HEK293 (cell line): ENCODE measurements around the gene SVIL.

Experiments
- CTCF ChIA-PET: fragments of 350-600 bp; formaldehyde crosslinking; extraction: SDS; loops from one replicate; lab custom pipeline; 2021; ENCODE audit warnings: antibody characterized with exemption; lab: Yijun Ruan, JAX
- POLR2A ChIA-PET: fragments of 300-600 bp; formaldehyde crosslinking; extraction: SDS; loops from one replicate; lab custom pipeline; 2020; ENCODE audit warnings: antibody characterized with exemption, inconsistent platforms; lab: Yijun Ruan, JAX
- H3K27ac ChIP-seq: fragments of 200-500 bp; sonication (Bioruptor generic); 2 replicates; pipeline ENCODE4 v1.5.1; 2014; ENCODE audit warnings: low read depth, low read length, control low read depth, inconsistent platforms; ENCODE audit errors: extremely low read depth
- H3K36me3 ChIP-seq, 2 experiments: fragments of 200-500 bp in 1 of 2; sonication (Bioruptor generic) in 1 of 2; 1 replicate in 1 of 2; 2 replicates in 1 of 2; pipeline ENCODE4 v1.5.1; 2014 to 2017; ENCODE audit warnings: inconsistent platforms in 2 of 2, low read length in 2 of 2; ENCODE audit not compliant: control insufficient read depth in 2 of 2, insufficient read depth in 1 of 2
- H3K4me1 ChIP-seq: fragments of 200-500 bp; sonication (Bioruptor generic); 2 replicates; pipeline ENCODE4 v1.5.1; 2014; ENCODE audit warnings: mild to moderate bottlenecking, low read length, inconsistent platforms; ENCODE audit not compliant: control insufficient read depth, insufficient read depth
- H3K4me3 ChIP-seq: 2 replicates; pipeline ENCODE4 v1.5.1; 2011; ENCODE audit warnings: low read depth, mild to moderate bottlenecking, control low read depth, low read length, moderate library complexity
- H3K9me3 ChIP-seq: fragments of 200-500 bp; sonication (Bioruptor generic); 2 replicates; pipeline ENCODE4 v1.5.1; 2014; ENCODE audit warnings: low read depth, low read length, inconsistent platforms; ENCODE audit not compliant: control insufficient read depth, insufficient read depth
- BCL11A ChIP-seq: fragments of 450-650 bp; formaldehyde crosslinking; IDR thresholded peaks from 2 replicates; pipeline ENCODE4 v1.5.1; 2016; ENCODE audit warnings: low read depth, missing biosample characterization, missing genetic modification characterization
- GLI4 ChIP-seq: fragments of 450-650 bp; formaldehyde crosslinking; IDR thresholded peaks from 2 replicates; pipeline ENCODE4 v1.5.1; 2016; ENCODE audit warnings: missing biosample characterization, missing genetic modification characterization
- ZBTB17 ChIP-seq: fragments of 450-650 bp; formaldehyde crosslinking; IDR thresholded peaks from 2 replicates; pipeline ENCODE4 v1.5.1; 2016; ENCODE audit warnings: missing biosample characterization, missing genetic modification characterization
- ZFP41 ChIP-seq: fragments of 450-650 bp; formaldehyde crosslinking; IDR thresholded peaks from 2 replicates; pipeline ENCODE4 v1.5.1; 2016; ENCODE audit warnings: missing biosample characterization, missing genetic modification characterization, borderline replicate concordance
- ZIC2 ChIP-seq: fragments of 450-650 bp; formaldehyde crosslinking; IDR thresholded peaks from 2 replicates; pipeline ENCODE4 v1.5.1; 2016; ENCODE audit warnings: missing biosample characterization, missing genetic modification characterization
- ZNF121 ChIP-seq: fragments of 450-650 bp; formaldehyde crosslinking; IDR thresholded peaks from 2 replicates; pipeline ENCODE4 v1.5.1; 2016; ENCODE audit warnings: missing biosample characterization, missing genetic modification characterization
- ZNF133 ChIP-seq: fragments of 450-650 bp; formaldehyde crosslinking; IDR thresholded peaks from 2 replicates; pipeline ENCODE4 v1.5.1; 2016; ENCODE audit warnings: missing biosample characterization, missing genetic modification characterization
- ZNF140 ChIP-seq: fragments of 450-650 bp; formaldehyde crosslinking; IDR thresholded peaks from 2 replicates; pipeline ENCODE4 v1.5.1; 2016; ENCODE audit warnings: missing biosample characterization, missing genetic modification characterization
- ZNF155 ChIP-seq: fragments of 450-650 bp; formaldehyde crosslinking; IDR thresholded peaks from 2 replicates; pipeline ENCODE4 v1.5.1; 2016; ENCODE audit warnings: missing biosample characterization, missing genetic modification characterization
- ZNF23 ChIP-seq: fragments of 450-650 bp; formaldehyde crosslinking; IDR thresholded peaks from 2 replicates; pipeline ENCODE4 v1.5.1; 2016; ENCODE audit warnings: missing biosample characterization, missing genetic modification characterization, borderline replicate concordance
- ZNF248 ChIP-seq: fragments of 450-650 bp; formaldehyde crosslinking; IDR thresholded peaks from 2 replicates; pipeline ENCODE4 v1.5.1; 2017; ENCODE audit warnings: missing biosample characterization, missing genetic modification characterization
- ZNF335 ChIP-seq: fragments of 450-650 bp; formaldehyde crosslinking; conservative IDR thresholded peaks from 2 replicates; pipeline ENCODE4 v1.5.1; 2016; ENCODE audit warnings: missing biosample characterization, missing genetic modification characterization
- ZNF510 ChIP-seq: fragments of 450-650 bp; formaldehyde crosslinking; IDR thresholded peaks from 2 replicates; pipeline ENCODE4 v1.5.1; 2018; ENCODE audit warnings: mild to moderate bottlenecking, missing genetic modification characterization, missing biosample characterization; ENCODE audit not compliant: insufficient replicate concordance
- ZNF549 ChIP-seq: fragments of 450-650 bp; IDR thresholded peaks from 2 replicates; pipeline ENCODE4 v1.5.1; 2018; ENCODE audit warnings: missing biosample characterization, missing genetic modification characterization, mild to moderate bottlenecking, inconsistent platforms, moderate library complexity
- ZNF701 ChIP-seq: fragments of 450-650 bp; formaldehyde crosslinking; IDR thresholded peaks from 2 replicates; pipeline ENCODE4 v1.5.1; 2016; ENCODE audit warnings: missing biosample characterization, missing genetic modification characterization
- ZNF76 ChIP-seq: fragments of 450-650 bp; formaldehyde crosslinking; IDR thresholded peaks from 2 replicates; pipeline ENCODE4; 2016; ENCODE audit warnings: low read depth, missing biosample characterization, missing genetic modification characterization, borderline replicate concordance
- ZNF776 ChIP-seq: fragments of 450-650 bp; formaldehyde crosslinking; IDR thresholded peaks from 2 replicates; pipeline ENCODE4 v1.5.0; 2017; ENCODE audit warnings: missing biosample characterization, missing genetic modification characterization, borderline replicate concordance
- ZNF843 ChIP-seq: fragments of 450-650 bp; formaldehyde crosslinking; IDR thresholded peaks from 2 replicates; pipeline ENCODE4 v1.5.1; 2016; ENCODE audit warnings: missing biosample characterization, missing genetic modification characterization
- TF ChIP-seq, protein P1 (sequence below): fragments of 450-650 bp; formaldehyde crosslinking; IDR thresholded peaks from 2 replicates; pipeline ENCODE4 v1.5.1; 2016; ENCODE audit warnings: missing biosample characterization, missing genetic modification characterization
- TF ChIP-seq, protein P2 (sequence below): fragments of 450-650 bp; formaldehyde crosslinking; IDR thresholded peaks from 2 replicates; pipeline ENCODE4; 2016; ENCODE audit warnings: missing biosample characterization, missing genetic modification characterization
- TF ChIP-seq, protein P3 (sequence below): fragments of 450-650 bp; formaldehyde crosslinking; IDR thresholded peaks from 2 replicates; pipeline ENCODE4 v1.5.1; 2017; ENCODE audit warnings: missing biosample characterization, missing genetic modification characterization
- TF ChIP-seq, protein P4 (sequence below): IDR thresholded peaks from 2 replicates; pipeline ENCODE4 v1.6.1; 2011; ENCODE audit warnings: mild to moderate bottlenecking, low read depth, low read length, borderline replicate concordance
- TF ChIP-seq, protein P5 (sequence below): fragments of 450-650 bp; formaldehyde crosslinking; IDR thresholded peaks from 2 replicates; pipeline ENCODE4 v1.5.1; 2017; ENCODE audit warnings: missing biosample characterization, mild to moderate bottlenecking, missing genetic modification characterization, moderate library complexity
- TF ChIP-seq, protein P6 (sequence below): fragments of 450-650 bp; formaldehyde crosslinking; IDR thresholded peaks from 2 replicates; pipeline ENCODE4 v1.5.1; 2016; ENCODE audit warnings: missing biosample characterization, missing genetic modification characterization

Gene SVIL

DNA sequence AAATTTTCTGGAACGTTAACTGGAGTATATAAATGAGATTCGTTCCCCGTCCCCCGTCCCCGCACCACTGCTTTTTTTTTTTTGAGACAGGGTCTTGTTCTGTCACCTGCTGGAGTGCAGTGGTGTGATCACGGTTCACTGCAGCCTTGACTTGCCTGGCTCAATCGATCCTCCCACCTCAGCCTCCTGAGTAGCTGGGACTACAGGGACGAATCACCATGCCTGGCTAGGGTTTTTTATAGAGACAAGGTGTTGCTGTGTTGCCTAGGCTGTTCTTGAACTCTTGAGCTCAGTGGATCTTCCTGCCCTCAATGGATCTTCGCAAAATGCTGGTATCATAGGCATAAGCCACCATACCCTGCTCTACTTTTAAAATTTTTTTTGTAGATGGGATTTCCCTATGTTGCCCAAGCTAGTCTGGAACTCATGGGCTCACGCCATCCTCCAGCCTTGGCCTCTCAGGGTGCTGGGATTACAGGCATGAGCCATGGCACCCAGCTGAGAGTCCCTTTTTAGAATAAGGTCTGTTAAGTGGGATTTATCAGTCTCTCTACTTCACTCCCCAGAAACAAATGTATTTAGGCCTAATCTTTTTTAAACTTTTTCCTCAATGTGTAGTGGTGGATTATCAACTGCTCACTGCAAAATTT, 223.0 kb downstream of the SVIL start:
- CTCF ChIA-PET: interaction anchor here (0.6 to 0.9 kb wide), 2 partner anchors 25 to 37 kb away, joined by 4 to 6 read pairs; no protein-coding TSS in a partner anchor
- no peak overlapping the region for H3K4me3 ChIP-seq
- H3K27ac ChIP-seq: no peak overlapping the region
- no peaks in the 10 kb centered on the region for H3K9me3 ChIP-seq
- peaks cover 6 to 8% of the 10 kb centered on the region in 2 experiments for H3K36me3 ChIP-seq
- POLR2A ChIA-PET: interaction anchor here (0.9 kb wide), 1 partner anchor 574 kb away, joined by 3 read pairs; no protein-coding TSS in a partner anchor
- TF ChIP-seq ZNF23 (no peak), ZNF843 (tag by site-specific recombination) (no peak), ZIC2 (tag by site-specific recombination) (0 out of 2 replicates have a peak, but pooled peaks have one; percentile 20), ZBTB17 (tag by site-specific recombination) (0 out of 2 replicates have a peak, but pooled peaks have one; percentile 26), ZNF335 (tag by site-specific recombination) (no peak), ZNF76 (tag by site-specific recombination) (no peak), ZNF510 (tag by site-specific recombination) (no peak), ZNF549 (tag by site-specific recombination) (no peak)
- peaks cover 6% of the 10 kb centered on the region for H3K4me1 ChIP-seq

DNA sequence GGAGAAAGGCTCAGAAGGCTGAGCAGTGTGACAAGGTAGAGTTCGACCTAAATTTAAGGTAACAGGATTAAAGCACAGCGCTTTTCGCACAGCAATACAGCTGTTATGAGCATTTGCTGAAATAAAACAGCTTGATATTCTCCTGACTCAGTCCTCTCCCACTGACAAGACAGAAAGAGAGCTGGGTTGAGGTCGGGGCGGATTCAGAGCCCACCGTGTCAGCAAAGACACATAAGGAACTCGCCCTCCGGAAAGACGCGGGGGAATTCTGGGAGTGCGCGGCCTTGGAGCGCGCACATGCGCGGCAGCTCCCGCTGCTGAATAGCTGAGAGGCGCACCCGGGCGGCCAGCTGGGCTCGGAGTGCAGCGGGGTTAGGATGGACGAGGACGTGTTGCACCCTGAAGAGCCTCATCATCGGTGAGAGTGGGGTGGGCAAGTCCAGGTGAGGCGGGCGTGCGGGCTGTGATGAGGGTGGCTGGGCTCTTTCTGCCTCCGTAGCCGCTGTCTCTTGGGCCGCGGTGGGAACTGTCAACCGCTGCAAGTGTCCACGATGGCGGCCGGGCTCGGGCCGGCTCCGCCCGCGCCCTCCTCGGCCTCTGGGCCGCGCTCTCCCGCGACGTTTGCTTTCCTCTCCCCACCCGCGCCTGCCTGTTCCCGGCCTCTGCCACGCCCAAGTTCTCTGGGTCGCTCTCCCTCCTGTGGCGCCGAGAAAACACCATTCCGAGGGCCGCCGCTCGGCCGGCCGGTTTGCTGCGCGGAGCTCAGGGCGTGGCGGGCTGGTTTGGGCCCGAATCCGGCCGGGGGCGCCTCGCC, 225.3 kb downstream of the SVIL start:
- peak overlapping the region; percentile 48 for H3K27ac ChIP-seq
- H3K36me3 ChIP-seq: no peaks in the 10 kb centered on the region; a peak in 1 of 3 replicates
- POLR2A ChIA-PET: interaction anchor here (1.0 kb wide), 1 partner anchor 732 kb away, joined by 3 read pairs; the partner anchor contains the start of gene BAMBI
- peak overlapping the region; percentile 57 for H3K4me3 ChIP-seq
- no peaks in the 10 kb centered on the region for H3K9me3 ChIP-seq
- CTCF ChIA-PET: interaction anchor here (0.5 to 1.2 kb wide), 4 partner anchors 32 to 741 kb away, joined by 3 to 5 read pairs (median 4); no protein-coding TSS in a partner anchor
- peaks cover 6% of the 10 kb centered on the region for H3K4me1 ChIP-seq
- TF ChIP-seq ZNF776 (tag by site-specific recombination) (no peak), GLI4 (tag by site-specific recombination) (no peak), ZNF248 (no peak), ZNF140 (tag by site-specific recombination) (no peak), ZNF155 (no peak), ZNF133 (tag by site-specific recombination) (no peak), ZNF335 (tag by site-specific recombination) (peak; percentile 9; the same call in 1 of the 2 replicates), ZNF121 (tag by site-specific recombination) (no peak), BCL11A (0 out of 2 replicates have a peak, but pooled peaks have one; percentile 36), ZNF701 (no peak), ZFP41 (tag by site-specific recombination) (no peak)
- TF ChIP-seq, protein P1, sequence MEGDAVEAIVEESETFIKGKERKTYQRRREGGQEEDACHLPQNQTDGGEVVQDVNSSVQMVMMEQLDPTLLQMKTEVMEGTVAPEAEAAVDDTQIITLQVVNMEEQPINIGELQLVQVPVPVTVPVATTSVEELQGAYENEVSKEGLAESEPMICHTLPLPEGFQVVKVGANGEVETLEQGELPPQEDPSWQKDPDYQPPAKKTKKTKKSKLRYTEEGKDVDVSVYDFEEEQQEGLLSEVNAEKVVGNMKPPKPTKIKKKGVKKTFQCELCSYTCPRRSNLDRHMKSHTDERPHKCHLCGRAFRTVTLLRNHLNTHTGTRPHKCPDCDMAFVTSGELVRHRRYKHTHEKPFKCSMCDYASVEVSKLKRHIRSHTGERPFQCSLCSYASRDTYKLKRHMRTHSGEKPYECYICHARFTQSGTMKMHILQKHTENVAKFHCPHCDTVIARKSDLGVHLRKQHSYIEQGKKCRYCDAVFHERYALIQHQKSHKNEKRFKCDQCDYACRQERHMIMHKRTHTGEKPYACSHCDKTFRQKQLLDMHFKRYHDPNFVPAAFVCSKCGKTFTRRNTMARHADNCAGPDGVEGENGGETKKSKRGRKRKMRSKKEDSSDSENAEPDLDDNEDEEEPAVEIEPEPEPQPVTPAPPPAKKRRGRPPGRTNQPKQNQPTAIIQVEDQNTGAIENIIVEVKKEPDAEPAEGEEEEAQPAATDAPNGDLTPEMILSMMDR (tag by site-specific recombination): peak; percentile 83
- TF ChIP-seq, protein P2, sequence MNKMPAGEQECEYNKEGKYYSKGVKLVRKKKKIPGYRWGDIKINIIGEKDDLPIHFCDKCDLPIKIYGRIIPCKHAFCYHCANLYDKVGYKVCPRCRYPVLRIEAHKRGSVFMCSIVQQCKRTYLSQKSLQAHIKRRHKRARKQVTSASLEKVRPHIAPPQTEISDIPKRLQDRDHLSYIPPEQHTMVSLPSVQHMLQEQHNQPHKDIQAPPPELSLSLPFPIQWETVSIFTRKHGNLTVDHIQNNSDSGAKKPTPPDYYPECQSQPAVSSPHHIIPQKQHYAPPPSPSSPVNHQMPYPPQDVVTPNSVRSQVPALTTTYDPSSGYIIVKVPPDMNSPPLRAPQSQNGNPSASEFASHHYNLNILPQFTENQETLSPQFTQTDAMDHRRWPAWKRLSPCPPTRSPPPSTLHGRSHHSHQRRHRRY: no peak
- TF ChIP-seq, protein P3, sequence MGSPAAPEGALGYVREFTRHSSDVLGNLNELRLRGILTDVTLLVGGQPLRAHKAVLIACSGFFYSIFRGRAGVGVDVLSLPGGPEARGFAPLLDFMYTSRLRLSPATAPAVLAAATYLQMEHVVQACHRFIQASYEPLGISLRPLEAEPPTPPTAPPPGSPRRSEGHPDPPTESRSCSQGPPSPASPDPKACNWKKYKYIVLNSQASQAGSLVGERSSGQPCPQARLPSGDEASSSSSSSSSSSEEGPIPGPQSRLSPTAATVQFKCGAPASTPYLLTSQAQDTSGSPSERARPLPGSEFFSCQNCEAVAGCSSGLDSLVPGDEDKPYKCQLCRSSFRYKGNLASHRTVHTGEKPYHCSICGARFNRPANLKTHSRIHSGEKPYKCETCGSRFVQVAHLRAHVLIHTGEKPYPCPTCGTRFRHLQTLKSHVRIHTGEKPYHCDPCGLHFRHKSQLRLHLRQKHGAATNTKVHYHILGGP (tag by site-specific recombination): no peak
- TF ChIP-seq, protein P4, sequence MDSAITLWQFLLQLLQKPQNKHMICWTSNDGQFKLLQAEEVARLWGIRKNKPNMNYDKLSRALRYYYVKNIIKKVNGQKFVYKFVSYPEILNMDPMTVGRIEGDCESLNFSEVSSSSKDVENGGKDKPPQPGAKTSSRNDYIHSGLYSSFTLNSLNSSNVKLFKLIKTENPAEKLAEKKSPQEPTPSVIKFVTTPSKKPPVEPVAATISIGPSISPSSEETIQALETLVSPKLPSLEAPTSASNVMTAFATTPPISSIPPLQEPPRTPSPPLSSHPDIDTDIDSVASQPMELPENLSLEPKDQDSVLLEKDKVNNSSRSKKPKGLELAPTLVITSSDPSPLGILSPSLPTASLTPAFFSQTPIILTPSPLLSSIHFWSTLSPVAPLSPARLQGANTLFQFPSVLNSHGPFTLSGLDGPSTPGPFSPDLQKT: no peak
- TF ChIP-seq, protein P5, sequence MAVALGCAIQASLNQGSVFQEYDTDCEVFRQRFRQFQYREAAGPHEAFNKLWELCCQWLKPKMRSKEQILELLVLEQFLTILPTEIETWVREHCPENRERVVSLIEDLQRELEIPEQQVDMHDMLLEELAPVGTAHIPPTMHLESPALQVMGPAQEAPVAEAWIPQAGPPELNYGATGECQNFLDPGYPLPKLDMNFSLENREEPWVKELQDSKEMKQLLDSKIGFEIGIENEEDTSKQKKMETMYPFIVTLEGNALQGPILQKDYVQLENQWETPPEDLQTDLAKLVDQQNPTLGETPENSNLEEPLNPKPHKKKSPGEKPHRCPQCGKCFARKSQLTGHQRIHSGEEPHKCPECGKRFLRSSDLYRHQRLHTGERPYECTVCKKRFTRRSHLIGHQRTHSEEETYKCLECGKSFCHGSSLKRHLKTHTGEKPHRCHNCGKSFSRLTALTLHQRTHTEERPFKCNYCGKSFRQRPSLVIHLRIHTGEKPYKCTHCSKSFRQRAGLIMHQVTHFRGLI: peak; percentile 75; the same call in 1 of the 2 replicates
- TF ChIP-seq, protein P6, sequence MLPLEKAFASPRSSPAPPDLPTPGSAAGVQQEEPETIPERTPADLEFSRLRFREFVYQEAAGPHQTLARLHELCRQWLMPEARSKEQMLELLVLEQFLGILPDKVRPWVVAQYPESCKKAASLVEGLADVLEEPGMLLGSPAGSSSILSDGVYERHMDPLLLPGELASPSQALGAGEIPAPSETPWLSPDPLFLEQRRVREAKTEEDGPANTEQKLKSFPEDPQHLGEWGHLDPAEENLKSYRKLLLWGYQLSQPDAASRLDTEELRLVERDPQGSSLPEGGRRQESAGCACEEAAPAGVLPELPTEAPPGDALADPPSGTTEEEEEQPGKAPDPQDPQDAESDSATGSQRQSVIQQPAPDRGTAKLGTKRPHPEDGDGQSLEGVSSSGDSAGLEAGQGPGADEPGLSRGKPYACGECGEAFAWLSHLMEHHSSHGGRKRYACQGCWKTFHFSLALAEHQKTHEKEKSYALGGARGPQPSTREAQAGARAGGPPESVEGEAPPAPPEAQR (tag by site-specific recombination): no peak
